Measurements from ENCODE around the gene DBX1.
"Not testable (repeated sequence)": the region's sequence is repeated elsewhere in the genome, so short reads cannot be mapped to it uniquely, and the experiment has no call there.

DBX1 gene

DNA sequence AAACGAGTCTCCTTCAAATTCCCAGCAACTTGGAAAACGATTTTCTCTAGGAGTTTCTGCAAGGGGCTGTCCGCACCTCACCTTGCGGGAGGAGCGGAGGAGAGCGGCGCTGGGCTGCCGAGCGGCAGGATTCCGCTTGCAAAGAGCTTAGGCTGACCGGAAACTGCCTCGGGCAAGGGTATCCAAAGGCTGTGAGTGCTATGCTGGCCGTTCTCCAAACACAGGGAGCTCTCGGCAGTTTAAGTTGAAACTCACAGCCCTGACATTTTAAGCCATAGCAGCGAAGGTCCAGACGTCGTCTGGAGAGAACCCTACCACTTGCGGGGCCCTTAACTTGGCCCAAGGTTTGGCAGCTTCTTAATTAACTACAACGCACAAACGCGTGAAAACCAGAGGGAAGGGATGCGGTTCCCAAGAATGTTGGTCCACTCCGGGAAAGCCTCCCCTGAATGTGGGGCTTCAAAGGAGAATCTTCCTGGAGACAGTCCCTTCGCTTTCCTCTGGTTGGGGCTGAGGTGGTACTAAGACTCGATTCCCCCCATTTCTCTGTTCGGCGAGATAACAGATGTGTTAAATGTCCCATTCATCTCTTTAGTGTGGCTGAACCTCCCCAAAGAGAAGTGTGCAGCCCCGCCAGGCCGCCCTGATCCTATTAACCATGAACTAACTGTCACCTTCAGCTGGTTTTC is 1.1 kb upstream of the DBX1 start:
- no peak for DNase-seq (ENCODE audit: low spot score)

DNA sequence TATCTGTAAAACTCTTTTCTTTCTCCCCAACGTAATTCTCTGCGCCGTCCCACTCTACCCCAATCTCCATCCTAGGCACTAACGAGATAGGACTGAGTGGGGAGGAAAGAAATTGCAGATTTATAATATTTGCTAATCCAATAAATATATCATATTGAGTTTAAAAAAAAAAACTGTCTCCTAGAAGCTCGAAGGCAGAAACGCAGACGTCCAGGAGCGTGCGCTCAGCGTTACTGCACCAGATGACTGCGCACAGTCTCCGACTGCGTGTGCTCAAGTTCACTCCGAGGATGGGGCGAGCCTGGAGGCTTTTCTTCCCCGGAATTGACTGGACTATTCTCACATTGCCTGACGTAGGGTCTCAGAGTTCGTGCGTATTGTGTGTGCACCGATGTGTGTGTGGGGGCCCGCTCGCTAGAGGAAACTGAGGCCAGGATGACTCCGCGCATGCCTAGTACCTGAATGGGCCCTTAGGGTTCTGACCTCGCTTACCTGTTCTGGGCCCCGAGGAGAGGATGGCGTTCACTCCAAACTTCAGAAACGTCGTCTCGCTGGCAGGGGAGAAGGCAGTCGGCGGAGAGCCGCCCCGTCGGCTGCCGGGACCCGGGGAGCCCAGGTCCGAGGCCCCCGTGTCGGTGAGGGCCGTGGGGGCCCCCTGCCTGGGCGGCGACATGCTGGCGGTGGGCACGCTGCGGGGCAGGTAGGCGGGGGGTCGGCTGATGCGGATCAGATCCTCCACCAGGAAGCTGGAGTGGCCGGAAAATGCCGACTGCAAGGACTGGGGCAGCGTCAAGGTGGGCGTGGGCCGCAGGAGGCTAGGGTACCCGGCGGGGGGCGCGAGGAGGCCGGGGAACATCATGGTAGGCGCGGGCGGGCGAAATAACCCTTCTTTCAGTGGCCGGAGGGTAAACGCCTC is 551 bp downstream of the DBX1 start:
- no peak for DNase-seq (ENCODE audit: low spot score)

DNA sequence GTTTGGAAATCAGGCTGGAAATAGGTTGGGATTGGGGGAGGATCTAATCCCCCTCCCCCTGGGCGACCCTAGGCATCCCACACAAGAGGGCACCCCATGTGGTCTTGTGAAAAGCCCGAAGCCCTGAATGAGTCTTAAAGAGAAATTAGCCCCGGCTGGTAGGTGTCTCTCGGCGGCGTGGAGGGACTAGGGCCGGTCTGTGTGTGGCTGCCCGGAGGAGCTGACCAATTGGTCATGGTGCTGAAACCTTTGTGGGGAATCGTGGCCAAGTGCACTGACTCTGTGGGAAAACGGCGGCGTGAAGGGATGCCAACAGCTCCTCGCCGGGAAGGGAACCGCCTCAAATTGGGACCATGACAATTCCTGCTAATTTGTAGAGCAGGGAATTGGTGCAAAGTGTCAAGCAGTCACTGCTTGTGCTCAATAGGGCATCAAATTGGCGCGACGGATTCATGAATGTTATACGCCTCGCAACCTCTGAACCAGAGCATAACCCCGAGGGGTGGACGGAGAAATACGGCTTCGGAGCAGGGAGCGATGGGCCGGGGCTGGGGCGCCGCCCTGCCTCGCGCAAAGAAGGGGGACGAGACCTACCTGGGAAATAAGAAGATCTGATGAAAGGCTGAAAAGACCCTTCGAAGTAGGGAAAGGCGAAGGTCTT is 1.5 kb downstream of the DBX1 start:
- no peak for DNase-seq (ENCODE audit: low spot score)

DNA sequence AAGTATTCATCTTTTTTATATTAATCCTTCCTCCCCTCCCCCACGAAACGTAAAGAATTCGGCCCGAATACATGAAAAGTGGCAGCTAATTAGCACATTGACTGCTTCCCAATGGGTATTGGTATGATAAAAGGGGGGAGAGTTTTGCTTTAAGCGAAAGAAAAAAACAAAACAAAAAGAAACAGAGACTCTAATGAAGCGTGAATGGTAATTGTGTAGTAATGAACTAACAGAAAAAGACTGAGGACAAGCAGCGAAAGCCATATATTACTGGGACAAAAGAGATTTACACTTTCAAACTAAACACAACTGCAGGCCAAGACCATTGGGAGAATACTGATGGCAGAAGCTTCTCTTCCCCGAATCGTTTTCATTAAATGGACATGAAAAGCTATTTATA is 2.5 kb downstream of the DBX1 start:
- no peak for DNase-seq (ENCODE audit: low spot score)

DNA sequence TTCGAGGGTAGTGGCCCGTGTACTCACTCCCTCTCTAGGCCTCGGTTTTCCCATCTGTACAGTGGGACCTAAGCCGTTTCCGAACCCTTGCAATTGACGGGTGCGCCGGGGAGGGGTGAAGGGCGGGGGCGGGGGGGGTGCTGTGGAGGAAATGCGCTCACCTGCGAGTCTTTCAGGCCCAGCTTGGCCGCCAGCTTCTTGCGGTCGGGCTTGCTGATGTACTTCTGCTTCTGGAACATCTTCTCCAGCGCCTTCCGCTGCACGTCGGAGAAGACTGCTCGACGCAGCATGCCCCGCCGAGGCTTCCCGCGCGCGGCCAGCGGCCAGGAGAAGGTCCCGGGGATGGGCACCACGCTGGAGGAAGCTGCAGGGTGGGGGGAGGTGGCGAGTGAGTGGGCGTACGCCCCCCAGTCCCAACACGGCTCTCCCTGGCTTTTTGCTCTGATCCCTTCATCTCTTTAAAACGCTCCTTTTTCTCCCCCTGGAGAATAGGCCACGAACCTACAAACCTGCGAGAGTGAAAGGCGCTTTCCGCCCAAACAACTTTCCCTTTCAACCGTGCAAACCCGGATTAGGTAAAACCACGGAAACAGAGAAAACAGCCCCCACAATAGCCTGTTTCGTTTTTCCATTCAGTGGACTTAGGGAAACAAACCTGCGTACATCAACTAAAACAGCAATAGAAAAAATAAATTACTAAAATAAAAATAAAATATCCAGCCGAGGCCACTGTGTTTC is 3.2 kb downstream of the DBX1 start:
- peak; percentile 50 for DNase-seq (ENCODE audit: low spot score)

DNA sequence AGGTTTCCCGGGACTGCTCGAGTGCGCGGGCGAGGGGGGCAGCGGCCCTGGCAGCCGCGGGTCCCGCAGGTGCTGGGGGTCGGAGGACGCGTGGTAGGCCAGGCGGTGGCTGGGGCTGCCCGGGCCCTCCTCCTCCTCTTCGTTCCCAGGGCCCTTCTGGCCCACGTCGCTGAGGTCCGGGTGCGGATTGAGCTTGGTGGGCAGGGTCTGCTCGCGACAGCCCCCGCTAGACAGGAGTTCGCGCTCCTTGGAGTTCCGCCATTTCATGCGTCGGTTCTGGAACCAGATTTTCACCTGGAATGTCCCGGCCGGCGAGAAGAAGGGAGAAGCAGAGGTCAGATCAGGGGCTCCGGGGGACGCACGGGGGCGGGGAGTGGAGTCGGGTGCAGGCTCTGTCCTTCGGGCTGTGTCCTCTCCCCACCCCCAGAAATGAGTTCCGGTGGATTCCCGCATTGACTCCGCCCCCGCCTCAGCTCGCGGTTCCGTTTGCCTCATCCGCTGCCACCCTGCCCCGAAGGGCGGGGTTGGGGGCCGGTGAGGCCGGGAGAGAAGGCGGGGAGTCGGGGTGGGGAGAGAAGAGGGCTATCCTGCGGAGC is 3.9 kb downstream of the DBX1 start:
- peak; percentile 43 for DNase-seq (ENCODE audit: low spot score)

DNA sequence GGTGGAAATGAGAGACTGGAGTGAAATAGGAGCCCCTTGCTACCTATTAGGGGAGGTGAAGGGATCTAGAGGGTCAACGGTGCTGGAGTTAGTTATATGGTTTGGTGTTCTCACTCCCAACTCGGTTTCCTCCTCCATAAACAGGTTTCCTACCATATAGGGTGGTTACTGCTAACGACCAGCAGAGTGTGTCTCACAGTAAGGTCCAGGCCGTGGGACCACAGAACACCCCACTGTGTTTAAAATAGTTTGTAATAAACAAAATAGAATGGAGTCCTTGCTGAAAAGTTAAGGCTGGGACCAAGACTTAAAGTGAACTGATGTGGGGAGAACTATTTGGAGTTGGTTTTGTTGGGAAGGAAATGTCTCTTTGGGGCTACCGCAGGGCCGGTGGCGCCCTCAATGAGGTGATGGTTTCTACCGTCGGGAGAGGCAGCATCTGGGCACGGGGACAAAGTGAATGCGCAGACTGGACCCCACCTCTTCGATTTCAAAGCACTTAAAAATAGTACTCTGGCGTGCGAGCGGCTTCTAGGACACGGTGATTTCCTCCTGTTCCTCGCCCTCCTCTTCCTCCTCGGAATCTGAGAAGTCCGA is 4.5 kb downstream of the DBX1 start:
- no peak for DNase-seq (ENCODE audit: low spot score)

DNA sequence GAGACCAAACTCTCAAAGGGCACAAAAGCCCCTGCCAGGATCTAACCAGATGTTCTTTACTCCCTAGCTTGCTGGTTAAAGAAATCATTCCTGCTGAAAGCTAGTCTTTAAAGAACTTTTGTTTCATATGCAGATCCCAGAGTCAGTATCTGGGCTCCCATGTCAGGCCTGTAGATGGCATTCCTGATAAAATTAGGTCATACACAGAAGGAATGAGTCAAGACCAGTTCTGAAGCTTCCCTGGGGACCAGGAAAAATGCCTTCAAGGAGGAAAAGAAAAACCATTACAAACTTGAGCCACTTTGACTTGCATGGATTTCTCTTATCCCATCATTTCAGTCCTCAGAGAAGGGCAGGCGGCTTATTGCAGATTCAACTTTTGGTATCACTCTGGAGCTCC is 5.9 kb downstream of the DBX1 start:
- DNase-seq (ENCODE audit: low spot score), result no peak

DNA sequence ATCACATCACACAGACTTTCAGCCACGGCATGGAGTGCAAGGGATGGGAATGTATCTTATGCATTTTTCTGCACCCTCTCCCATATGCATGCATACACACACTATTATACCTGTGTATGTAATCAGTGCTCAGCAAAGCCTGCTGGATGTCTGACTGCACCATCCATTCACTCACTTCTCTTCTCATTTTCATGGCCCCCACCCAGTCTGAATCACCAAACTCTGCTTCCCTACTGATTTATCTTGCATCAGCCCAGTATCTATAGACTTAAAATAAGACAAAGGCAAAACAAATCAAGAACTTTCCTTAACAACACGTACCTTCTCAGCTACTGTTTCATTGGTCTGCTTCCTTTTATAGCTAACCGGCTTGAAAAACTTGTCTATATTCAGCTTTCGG is 21.6 kb downstream of the DBX1 start:
- no peak for DNase-seq (ENCODE audit: low spot score)

DNA sequence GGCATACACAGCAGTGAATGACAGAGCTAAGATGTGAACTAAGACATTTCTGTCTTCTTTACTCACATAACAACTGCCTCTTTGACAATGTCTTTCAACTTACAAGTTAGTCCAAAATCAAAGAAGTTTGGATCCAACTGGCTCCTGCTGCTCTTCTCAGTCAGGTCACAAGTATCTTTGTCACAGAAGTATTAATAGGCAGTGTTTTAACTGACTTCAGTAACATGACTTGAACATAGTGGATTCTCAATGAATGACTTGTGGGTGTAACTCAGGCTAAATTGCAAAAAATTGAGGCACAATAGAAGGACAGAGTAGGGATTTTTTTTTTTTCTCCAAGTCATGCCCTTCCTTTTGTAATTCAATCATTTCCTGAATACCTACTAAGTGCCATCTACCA is 22.6 kb downstream of the DBX1 start:
- DNase-seq (ENCODE audit: low spot score), result no peak

DNA sequence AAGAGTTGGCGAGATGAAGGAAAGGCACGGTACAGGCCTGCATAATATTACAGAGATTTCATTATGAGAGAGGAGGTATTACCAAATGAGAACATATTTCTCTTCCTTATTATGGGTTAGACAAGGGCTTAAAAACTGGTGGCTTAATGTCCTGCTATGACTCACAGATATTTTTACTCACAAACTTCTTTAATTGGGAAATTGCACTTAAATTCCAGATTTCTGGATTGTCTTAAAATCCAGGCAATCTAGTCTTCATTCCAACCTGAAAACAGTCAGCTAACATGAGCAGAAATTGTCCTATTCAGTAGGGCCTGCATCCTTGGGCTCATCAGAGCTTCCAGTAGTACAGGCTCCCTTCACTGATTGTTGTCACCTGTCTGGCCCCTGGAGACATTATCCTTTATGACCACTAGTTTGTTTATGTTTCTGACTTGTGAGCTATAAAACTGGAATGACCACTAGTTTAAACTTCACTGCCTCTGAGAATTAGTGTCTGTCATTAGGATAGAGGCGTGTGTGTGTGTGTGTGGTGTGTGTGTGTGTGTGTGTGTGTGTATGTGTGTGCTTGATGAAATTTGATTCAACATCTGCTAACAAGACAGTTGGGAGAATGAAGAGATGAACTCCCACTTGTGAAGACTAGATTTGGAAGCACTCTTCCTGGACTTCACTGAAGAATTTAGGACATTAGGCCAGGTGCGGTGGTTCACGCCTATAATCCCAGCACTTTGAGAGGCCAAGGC is 25.1 kb downstream of the DBX1 start:
- DNase-seq (ENCODE audit: low spot score), result no peak

DNA sequence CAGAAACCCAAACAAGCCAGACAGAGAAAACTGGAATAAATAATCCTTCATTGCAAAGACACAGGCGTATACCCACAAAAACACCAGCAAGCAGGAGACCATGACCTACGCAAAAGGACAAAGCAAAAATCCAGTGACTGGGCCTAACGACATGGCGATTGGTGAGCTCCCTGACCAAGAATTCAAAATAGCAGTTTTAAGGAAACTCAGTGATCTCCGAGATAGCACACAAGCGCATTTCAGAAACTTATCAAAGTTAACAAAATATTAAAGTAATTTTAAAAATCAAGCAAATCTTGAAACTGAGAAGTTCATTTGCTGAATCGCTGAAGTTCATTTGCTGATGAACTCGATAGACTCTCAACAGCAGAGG is 27.6 kb downstream of the DBX1 start:
- no peak for DNase-seq (ENCODE audit: low spot score)

DNA sequence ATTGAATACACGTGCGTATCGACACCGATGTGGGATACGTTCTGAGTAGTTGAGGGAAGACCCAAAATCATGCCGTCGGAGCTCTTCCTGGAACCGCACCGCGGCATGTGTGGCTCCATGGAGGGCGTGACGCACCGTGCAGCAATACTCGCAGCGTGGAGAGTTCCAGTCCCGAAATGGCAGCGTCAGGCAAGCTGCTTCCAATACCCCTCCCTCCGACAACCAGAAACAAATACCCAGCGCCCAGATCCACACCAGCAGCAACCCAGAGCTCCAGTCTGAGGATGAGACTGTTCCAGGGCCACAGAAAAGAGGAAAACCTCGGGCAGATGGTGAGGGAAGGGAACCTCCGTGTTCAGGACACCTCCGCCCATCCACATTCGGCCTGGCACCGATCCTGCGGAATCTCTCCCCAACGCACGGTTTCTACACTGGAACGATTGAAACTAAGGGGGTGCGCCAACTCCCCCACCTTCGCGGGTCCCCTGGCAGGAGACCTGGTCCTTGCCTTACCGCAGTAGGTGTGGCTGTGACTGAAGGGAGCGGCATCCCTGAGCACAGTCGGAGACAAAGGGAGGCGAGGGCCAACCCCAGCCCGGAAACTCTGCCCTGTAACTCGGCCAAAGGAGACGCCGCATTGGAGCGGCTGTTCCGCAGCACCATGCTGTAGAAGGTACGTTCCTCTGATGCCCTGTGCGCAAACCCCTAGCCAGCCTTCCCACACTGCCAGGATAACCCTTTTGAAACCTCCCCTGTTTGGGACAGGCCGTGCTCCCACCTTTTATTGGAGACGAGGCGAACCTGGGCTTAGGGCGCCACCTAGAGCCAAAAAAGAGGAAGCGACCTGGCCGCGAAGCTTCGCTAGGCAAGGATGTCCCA is 28.2 kb downstream of the DBX1 start:
- peak; percentile 42 for DNase-seq (ENCODE audit: low spot score)

DNA sequence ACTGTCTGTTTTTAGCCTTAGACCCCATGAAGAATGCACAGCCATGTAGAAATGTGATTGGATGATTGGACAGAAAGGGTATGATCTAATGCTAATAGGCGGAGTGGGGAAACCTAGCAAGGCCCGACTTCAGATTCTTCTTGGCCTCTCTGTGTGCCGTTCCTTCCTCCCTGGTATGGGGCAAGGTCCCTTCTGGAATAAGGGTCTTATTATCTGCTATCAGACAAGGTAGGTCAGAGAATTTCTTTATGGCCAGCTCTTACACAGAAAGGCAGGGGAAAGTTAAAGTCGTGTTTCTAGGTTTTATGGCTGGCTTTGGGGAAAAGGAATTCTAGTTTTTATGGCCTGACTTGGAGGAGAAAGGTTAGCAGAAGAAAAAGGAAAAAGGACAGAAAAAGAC is 30.6 kb downstream of the DBX1 start:
- DNase-seq (ENCODE audit: low spot score), result no peak

DNA sequence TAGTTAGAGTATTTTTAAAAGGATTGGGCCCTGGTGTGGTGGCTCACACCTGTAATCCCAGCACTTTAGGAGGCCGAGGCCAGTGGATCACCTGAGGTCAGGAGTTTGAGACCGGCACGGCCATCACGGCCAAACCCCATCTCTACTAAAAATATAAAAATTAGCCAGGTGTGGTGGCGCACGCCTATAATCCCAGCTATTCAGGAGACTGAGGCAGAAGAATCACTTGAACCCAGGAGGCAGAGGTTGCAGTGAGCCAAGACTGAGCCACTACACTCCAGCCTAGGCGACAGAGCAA is 31.8 kb downstream of the DBX1 start:
- not testable (repeated sequence) for DNase-seq (ENCODE audit: low spot score)

DNA sequence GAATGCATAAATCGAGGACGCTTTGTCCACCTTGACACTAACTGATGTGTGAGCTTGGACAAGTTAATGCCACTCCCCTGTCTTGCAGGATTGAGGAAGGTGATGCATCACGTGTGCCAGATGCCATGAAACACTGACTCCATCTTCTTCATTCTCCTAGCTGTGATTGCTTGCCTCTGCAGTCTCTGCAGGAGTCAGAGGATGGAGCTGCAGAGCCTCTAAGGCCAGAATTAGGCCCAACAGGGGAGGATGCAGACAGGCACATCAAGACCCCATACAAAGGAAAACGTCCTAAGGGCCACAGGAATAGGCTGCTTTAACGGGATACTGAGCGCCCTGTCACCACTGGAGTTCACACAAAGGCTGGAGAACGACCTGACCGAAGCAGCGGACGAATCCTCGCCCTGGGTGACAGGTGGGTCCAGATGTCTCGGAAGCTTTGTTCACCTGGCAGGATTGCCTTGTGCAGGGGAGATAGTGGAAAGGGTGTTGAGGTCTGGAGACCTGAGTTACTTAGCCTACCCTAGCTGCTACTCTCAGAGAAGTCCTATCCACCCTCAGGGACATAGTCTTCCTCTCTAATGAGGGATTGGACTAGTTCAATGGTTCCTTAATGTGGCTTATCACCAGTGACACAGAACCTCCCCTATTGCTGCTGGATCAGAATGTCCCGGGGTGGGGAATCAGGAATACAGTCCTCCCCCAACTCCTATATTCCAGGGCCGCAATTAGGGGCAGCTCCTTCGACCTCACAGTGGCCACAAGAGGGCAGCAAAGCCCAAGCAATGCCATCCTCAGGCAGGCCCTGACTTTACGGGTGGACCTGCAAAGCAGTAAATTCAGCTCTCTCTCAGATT is 32.4 kb downstream of the DBX1 start:
- DNase-seq (ENCODE audit: low spot score), result peak; percentile 61

DNA sequence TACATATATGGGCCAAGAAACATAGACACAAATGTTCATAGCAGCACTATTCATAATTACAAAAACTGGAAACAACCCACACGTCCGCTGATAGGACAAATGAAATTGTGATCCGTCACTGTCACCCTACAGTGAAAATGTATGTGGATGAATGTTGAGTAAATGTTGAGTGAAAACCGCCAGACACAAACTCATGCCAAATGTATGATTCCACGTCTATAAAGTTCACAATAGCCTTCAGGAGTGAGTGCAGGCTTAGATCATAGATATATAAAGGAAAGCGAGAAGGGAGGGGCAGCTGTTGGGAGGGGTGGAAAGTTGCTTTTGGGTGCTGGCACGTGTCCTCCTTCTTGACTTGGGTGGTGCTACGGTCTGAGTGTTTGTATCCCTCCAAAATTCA is 33.6 kb downstream of the DBX1 start:
- no peak for DNase-seq (ENCODE audit: low spot score)

DNA sequence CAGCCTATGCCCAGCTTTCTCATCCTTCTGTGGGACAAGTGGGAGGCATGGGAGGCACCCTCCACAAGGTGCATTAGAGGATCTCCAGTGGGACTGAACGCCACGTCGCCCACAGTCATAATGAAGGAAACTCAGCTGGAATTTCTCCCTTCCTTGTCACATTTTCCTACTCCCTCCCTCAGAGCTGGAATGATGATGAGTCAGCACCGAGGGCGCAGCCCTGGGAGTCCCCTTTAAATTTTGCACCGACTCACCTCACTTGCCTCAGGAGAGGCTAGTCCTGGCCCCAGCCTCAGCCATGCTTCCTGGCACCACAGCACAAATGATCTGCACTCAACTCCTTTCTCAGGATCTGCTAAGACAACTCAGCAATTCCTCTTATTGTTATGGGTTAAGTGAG is 34.3 kb downstream of the DBX1 start:
- no peak for DNase-seq (ENCODE audit: low spot score)

DNA sequence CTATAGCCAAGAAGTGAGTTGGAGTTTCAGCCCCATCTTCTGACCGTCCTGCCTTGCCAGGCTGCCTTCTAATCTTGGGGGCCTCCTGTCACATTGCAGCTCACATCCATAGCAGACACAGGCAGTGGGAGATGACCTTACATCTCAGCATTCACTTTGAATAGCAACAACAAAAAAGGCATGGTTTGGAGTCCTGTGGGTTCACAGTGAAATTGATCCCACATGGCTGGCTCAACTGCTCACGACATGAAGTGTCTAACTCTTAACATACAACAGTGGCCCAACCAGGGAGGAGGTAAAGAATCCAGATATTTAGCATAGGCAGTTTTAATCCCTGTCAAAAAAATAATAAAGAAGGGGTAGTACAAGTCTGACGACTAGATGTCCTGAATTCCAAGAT is 38.1 kb downstream of the DBX1 start:
- DNase-seq (ENCODE audit: low spot score), result no peak

Measured in germinal center (tissue), 1 donor.